DMS53 (cell line): ENCODE data around the gene DDIAS.
"Not testable (repeated sequence)": the region's sequence is repeated elsewhere in the genome, so short reads cannot be mapped to it uniquely, and the experiment has no call there.

Source experiments
- DNase-seq: peaks from one replicate; lab custom pipeline; 2025; lab: John Stamatoyannopoulos, UW

Gene DDIAS

GRCh38 chr11:82927264-82927880, 25.8 kb downstream of the DDIAS start:
- peak; percentile 93 for DNase-seq

- DNase-seq = no peak
These were observed 27.6 kb downstream of the DDIAS start for GRCh38 chr11:82929121-82929520.

GRCh38 chr11:82930229-82930628, 28.7 kb downstream of the DDIAS start:
- no peak for DNase-seq

- no peak for DNase-seq
These were observed 29.2 kb downstream of the DDIAS start for GRCh38 chr11:82930734-82931133.

- DNase-seq = no peak
These were observed 31.0 kb downstream of the DDIAS start for GRCh38 chr11:82932564-82932963.

- no peak for DNase-seq
These were observed 34.7 kb downstream of the DDIAS start for GRCh38 chr11:82936261-82936660.

GRCh38 chr11:82937554-82937953, 36.0 kb downstream of the DDIAS start:
- no peak for DNase-seq

GRCh38 chr11:82939456-82939855, 37.9 kb downstream of the DDIAS start:
- no peak for DNase-seq

GRCh38 chr11:82942376-82942775, 40.8 kb downstream of the DDIAS start:
- DNase-seq = no peak

- DNase-seq = not testable (repeated sequence)
These were observed 41.9 kb downstream of the DDIAS start for GRCh38 chr11:82943430-82943829.

GRCh38 chr11:82944198-82944597, 42.7 kb downstream of the DDIAS start:
- no peak for DNase-seq

- DNase-seq = not testable (repeated sequence)
These were observed 43.5 kb downstream of the DDIAS start for GRCh38 chr11:82945041-82945440.

GRCh38 chr11:82945682-82946081, 44.1 kb downstream of the DDIAS start:
- no peak for DNase-seq

GRCh38 chr11:82949352-82949751, 47.8 kb downstream of the DDIAS start:
- DNase-seq = no peak

- not testable (repeated sequence) for DNase-seq
These were observed 49.0 kb downstream of the DDIAS start for GRCh38 chr11:82950502-82950901.

GRCh38 chr11:82955736-82956453, 54.4 kb downstream of the DDIAS start:
- peak; percentile 99 for DNase-seq

GRCh38 chr11:82959987-82960778, 58.6 kb downstream of the DDIAS start:
- DNase-seq = no peak

GRCh38 chr11:82960779-82961143, 59.2 kb downstream of the DDIAS start:
- peak; percentile 36 for DNase-seq

- DNase-seq = not testable (repeated sequence)
These were observed 60.5 kb downstream of the DDIAS start for GRCh38 chr11:82962021-82962420.

GRCh38 chr11:82967381-82967780, 65.8 kb downstream of the DDIAS start:
- DNase-seq = no peak

- no peak for DNase-seq
These were observed 68.3 kb downstream of the DDIAS start for GRCh38 chr11:82969811-82970210.

- not testable (repeated sequence) for DNase-seq
These were observed 69.1 kb downstream of the DDIAS start for GRCh38 chr11:82970507-82971083.

- not testable (repeated sequence) for DNase-seq
These were observed 70.0 kb downstream of the DDIAS start for GRCh38 chr11:82971519-82971946.
